A549 treated with RU486 at 1 μM for 4 hours (cell line): ENCODE measurements around the gene SLC17A7. TPM values are rescaled to one million over a fixed set of nuclear protein-coding genes. Genes with fewer than 3 reads are reported as not detected.

Source experiments
- total RNA-seq: library from RNA; stranded (reverse); fragments of 200-300 nt; extraction: Qiagen RNA extraction; gene quantifications from 5 replicates; pipeline ENCODE4 v1.2.3, GENCODE V29; 2022; ENCODE audit warnings: low read depth

SLC17A7 gene
- 0.39 to 0.73 TPM (median 0.67 TPM) in 5 replicates for total RNA-seq

GRCh38 chr19:49441210-49441959 is at the start of gene SLC17A7:
Gene SLC17A7 (minus strand): TSS chr19:49441527. CDS start chr19:49441379, 148 bp downstream.

GRCh38 chr19:49487277-49488045 is 46.1 kb upstream of the SLC17A7 start, which contains the start of gene RPL13A:
Gene RPL13A (plus strand): TSS chr19:49487608. CDS start chr19:49487630, 22 bp downstream.

GRCh38 chr19:49473868-49474541 is 32.7 kb upstream of the SLC17A7 start, which contains the start of gene FLT3LG:
Gene FLT3LG (plus strand): TSS chr19:49474215. CDS start chr19:49474640, 425 bp downstream.

GRCh38 chr19:49453013-49453756 is 11.9 kb upstream of the SLC17A7 start, which contains the start of gene ALDH16A1:
Gene ALDH16A1 (plus strand): TSS chr19:49453225. CDS start chr19:49453332, 107 bp downstream.

GRCh38 chr19:49451430-49452181 is 10.3 kb upstream of the SLC17A7 start, which contains the start of gene PIH1D1:
Gene PIH1D1 (minus strand): TSS chr19:49451814. CDS start chr19:49451574, 240 bp downstream.

GRCh38 chr19:49425178-49425577 is 16.1 kb downstream of the SLC17A7 start, which contains the start of gene GFY:
Gene GFY (plus strand): TSS chr19:49425388. CDS start chr19:49426431, 1,043 bp downstream.

GRCh38 chr19:49423071-49423984 is 18.0 kb downstream of the SLC17A7 start, which contains the start of gene PTH2:
Gene PTH2 (minus strand): TSS chr19:49423441. CDS start chr19:49423339, 102 bp downstream.

GRCh38 chr19:49387936-49388372 is 53.4 kb downstream of the SLC17A7 start, which contains the start of gene KASH5:
Gene KASH5 (plus strand): TSS chr19:49388249. CDS start chr19:49390884, 2,635 bp downstream.

Other genes with a start within 250 kb of the SLC17A7 start
- gene SLC6A16, start 116.3 kb downstream of the SLC17A7 start, total RNA-seq = 0.90 to 1.8 TPM (median 1.3 TPM) in 5 replicates
- gene CD37, start 106.1 kb downstream of the SLC17A7 start, total RNA-seq = not detected in 5 replicates
- gene TEAD2, start 79.1 kb downstream of the SLC17A7 start, total RNA-seq = 13.9 to 21.0 TPM (median 17.2 TPM) in 5 replicates
- gene DKKL1, start 77.7 kb downstream of the SLC17A7 start, total RNA-seq = 0.37 to 1.0 TPM (median 0.48 TPM) in 5 replicates
- 0.10 TPM in 1 of 5 replicates, not detected in the others for gene KASH5, start 53.3 kb downstream of the SLC17A7 start, total RNA-seq
- gene PTH2, start 18.1 kb downstream of the SLC17A7 start, total RNA-seq = not detected in 5 replicates
- 0.12 to 0.28 TPM (median 0.17 TPM) in 4 of 5 replicates, not detected in the other for gene GFY, start 16.1 kb downstream of the SLC17A7 start, total RNA-seq
- gene PIH1D1, start 10.3 kb upstream of the SLC17A7 start, total RNA-seq = 88.4 to 93.8 TPM (median 92.6 TPM) in 5 replicates
- gene ALDH16A1, start 11.7 kb upstream of the SLC17A7 start, total RNA-seq = 13.6 to 25.0 TPM (median 21.1 TPM) in 5 replicates
- 0.90 to 2.2 TPM (median 1.2 TPM) in 5 replicates for gene FLT3LG, start 32.7 kb upstream of the SLC17A7 start, total RNA-seq
- gene RPL13A, start 46.1 kb upstream of the SLC17A7 start, total RNA-seq = 3,849 to 4,394 TPM (median 4,225 TPM) in 5 replicates
- gene RPS11, start 54.9 kb upstream of the SLC17A7 start, total RNA-seq = 3,786 to 4,498 TPM (median 3,975 TPM) in 5 replicates
- gene FCGRT, start 71.1 kb upstream of the SLC17A7 start, total RNA-seq = 23.9 to 33.3 TPM (median 28.1 TPM) in 5 replicates
- gene RCN3, start 86.5 kb upstream of the SLC17A7 start, total RNA-seq = 0.78 to 2.8 TPM (median 2.0 TPM) in 5 replicates
- 80.5 to 105 TPM (median 102 TPM) in 5 replicates for gene NOSIP, start 139.0 kb upstream of the SLC17A7 start, total RNA-seq
- gene PRRG2, start 139.8 kb upstream of the SLC17A7 start, total RNA-seq = 0.66 to 1.5 TPM (median 1.0 TPM) in 5 replicates
- 24.2 to 35.2 TPM (median 31.5 TPM) in 5 replicates for gene PRR12, start 149.7 kb upstream of the SLC17A7 start, total RNA-seq
- 81.1 to 134 TPM (median 118 TPM) in 5 replicates for gene RRAS, start 198.6 kb upstream of the SLC17A7 start, total RNA-seq
- gene SCAF1, start 200.7 kb upstream of the SLC17A7 start, total RNA-seq = 42.4 to 73.9 TPM (median 68.0 TPM) in 5 replicates
- 83.2 to 108 TPM (median 101 TPM) in 5 replicates for gene IRF3, start 224.3 kb upstream of the SLC17A7 start, total RNA-seq
- 51.6 to 75.3 TPM (median 73.0 TPM) in 5 replicates for gene BCL2L12, start 224.4 kb upstream of the SLC17A7 start, total RNA-seq
- 407 to 437 TPM (median 431 TPM) in 5 replicates for gene PRMT1, start 235.7 kb upstream of the SLC17A7 start, total RNA-seq
- 3.9 to 6.9 TPM (median 5.9 TPM) in 5 replicates for gene ADM5, start 248.1 kb upstream of the SLC17A7 start, total RNA-seq
- 11.6 to 14.1 TPM (median 12.2 TPM) in 5 replicates for gene CPT1C, start 249.6 kb upstream of the SLC17A7 start, total RNA-seq